ENCODE data around the gene IGF2BP2.

The IGF2BP2 gene

DNA sequence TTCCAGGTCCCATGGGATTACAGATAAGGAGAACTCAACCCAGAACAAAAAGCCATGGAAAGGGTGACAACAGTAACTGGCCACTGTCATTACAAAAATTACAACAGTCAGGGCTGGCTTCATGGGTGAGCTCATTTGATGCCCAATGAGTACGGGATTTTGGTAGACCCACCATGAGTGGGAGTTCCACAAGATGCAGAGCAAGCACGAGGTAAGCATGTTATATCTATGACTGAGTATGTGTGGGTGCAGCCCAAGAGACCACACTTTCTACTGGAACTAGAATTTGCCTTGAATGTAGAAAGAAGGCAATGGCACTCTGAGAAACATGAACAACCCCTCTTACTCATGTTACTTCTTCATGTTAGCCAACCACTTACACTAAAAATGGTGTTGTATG is 83.3 kb downstream of the IGF2BP2 start:
- no peaks in the 10 kb centered on the region for H3K4me1 ChIP-seq (ENCODE audit: low read length)
- DNase-seq, result no peak
- H4K20me1 ChIP-seq (ENCODE audit: insufficient read depth, low read length), result no peaks in the 10 kb centered on the region
- no peaks in the 10 kb centered on the region for H3K9me2 ChIP-seq (replicated peaks; ENCODE audit: insufficient read depth, low read length)
- no peak overlapping the region for H2AFZ ChIP-seq (ENCODE audit: low read length)
- no peak overlapping the region for H3K27ac ChIP-seq (ENCODE audit: low read length)
- no peaks in the 10 kb centered on the region for H3K36me3 ChIP-seq (replicated peaks; ENCODE audit: insufficient read depth, low read length)
- H3K9ac ChIP-seq (ENCODE audit: low read length), result no peak overlapping the region
- H3K27me3 ChIP-seq (replicated peaks; ENCODE audit: insufficient read depth, low read length), result no peaks in the 10 kb centered on the region
- H3K9me3 ChIP-seq (replicated peaks; ENCODE audit: insufficient read depth, low read length), result no peaks in the 10 kb centered on the region
- H3K79me2 ChIP-seq (ENCODE audit: low read length), result no peaks in the 10 kb centered on the region
- no peak for TF ChIP-seq EZH2phosphoT487 (IDR thresholded peaks at IDR 0.05; ENCODE audit: low read length)
- TF ChIP-seq EZH2 (optimal IDR thresholded peaks at IDR 0.05; ENCODE audit: low read depth, low read length), result no peak
- TF ChIP-seq, protein P1, sequence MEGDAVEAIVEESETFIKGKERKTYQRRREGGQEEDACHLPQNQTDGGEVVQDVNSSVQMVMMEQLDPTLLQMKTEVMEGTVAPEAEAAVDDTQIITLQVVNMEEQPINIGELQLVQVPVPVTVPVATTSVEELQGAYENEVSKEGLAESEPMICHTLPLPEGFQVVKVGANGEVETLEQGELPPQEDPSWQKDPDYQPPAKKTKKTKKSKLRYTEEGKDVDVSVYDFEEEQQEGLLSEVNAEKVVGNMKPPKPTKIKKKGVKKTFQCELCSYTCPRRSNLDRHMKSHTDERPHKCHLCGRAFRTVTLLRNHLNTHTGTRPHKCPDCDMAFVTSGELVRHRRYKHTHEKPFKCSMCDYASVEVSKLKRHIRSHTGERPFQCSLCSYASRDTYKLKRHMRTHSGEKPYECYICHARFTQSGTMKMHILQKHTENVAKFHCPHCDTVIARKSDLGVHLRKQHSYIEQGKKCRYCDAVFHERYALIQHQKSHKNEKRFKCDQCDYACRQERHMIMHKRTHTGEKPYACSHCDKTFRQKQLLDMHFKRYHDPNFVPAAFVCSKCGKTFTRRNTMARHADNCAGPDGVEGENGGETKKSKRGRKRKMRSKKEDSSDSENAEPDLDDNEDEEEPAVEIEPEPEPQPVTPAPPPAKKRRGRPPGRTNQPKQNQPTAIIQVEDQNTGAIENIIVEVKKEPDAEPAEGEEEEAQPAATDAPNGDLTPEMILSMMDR (IDR thresholded peaks at IDR 0.05; ENCODE audit: low read length), result no peak
- no peak overlapping the region for H3K4me2 ChIP-seq (ENCODE audit: low read depth, low read length)
- H3K4me3 ChIP-seq (ENCODE audit: low read length), result no peak overlapping the region
- H3F3A ChIP-seq (ENCODE audit: insufficient read depth, low read length), result no peaks in the 10 kb centered on the region

DNA sequence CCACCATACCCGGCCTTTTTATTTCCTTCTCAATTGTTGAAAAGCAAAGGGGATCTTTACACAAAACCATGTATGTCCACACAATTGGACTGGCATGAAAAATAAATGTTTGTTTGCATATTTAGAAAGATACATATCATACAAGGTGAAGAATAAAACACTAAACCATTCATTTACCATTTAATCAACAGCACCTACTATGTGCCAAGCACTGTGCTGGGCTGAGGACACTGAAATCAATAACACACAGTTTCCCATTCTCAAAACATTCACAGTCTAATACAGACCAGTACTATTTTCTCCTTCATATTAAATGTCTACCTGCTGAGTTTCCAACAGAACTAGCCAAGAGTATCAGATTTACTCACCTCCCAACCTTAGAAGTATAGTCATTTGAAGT is 84.7 kb downstream of the IGF2BP2 start:
- no peaks in the 10 kb centered on the region for H3K36me3 ChIP-seq (replicated peaks; ENCODE audit: insufficient read depth, low read length)
- H3K9me2 ChIP-seq (replicated peaks; ENCODE audit: insufficient read depth, low read length), result no peaks in the 10 kb centered on the region
- no peaks in the 10 kb centered on the region for H3K27me3 ChIP-seq (replicated peaks; ENCODE audit: insufficient read depth, low read length)
- no peak overlapping the region for H3K9ac ChIP-seq (ENCODE audit: low read length)
- no peaks in the 10 kb centered on the region for H3K9me3 ChIP-seq (replicated peaks; ENCODE audit: insufficient read depth, low read length)
- no peak for DNase-seq
- no peaks in the 10 kb centered on the region for H3K79me2 ChIP-seq (ENCODE audit: low read length)
- H3K4me1 ChIP-seq (ENCODE audit: low read length), result no peaks in the 10 kb centered on the region
- no peaks in the 10 kb centered on the region for H3F3A ChIP-seq (ENCODE audit: insufficient read depth, low read length)
- H3K4me3 ChIP-seq (ENCODE audit: low read length), result no peak overlapping the region
- no peak overlapping the region for H2AFZ ChIP-seq (ENCODE audit: low read length)
- no peak overlapping the region for H3K27ac ChIP-seq (ENCODE audit: low read length)
- TF ChIP-seq EZH2 (optimal IDR thresholded peaks at IDR 0.05; ENCODE audit: low read depth, low read length), result no peak
- TF ChIP-seq, protein P1 (IDR thresholded peaks at IDR 0.05; ENCODE audit: low read length), result no peak
- no peak for TF ChIP-seq EZH2phosphoT487 (IDR thresholded peaks at IDR 0.05; ENCODE audit: low read length)
- no peak overlapping the region for H3K4me2 ChIP-seq (ENCODE audit: low read depth, low read length)
- no peaks in the 10 kb centered on the region for H4K20me1 ChIP-seq (ENCODE audit: insufficient read depth, low read length)

DNA sequence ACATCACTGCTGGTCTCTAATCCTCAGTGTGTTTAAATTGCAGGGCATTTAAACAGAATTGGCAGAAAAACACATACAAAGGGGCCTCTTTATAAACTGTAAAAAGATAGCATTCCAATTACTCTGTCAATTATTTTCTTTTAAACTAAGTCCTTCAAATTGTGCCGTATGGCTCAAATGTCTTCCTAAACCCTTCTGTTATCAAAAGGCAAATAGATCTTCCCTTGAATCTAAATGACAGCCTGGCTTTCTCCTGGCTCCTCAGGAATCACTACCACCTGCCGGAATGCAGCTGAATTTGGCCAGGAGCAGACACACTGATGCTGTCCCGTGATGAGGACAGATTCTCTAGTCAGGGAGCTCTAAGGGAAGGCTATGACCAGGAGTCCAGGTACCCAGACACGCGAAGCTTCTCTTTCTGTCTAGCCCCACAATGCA is 85.6 kb downstream of the IGF2BP2 start:
- H3K79me2 ChIP-seq (ENCODE audit: low read length), result no peaks in the 10 kb centered on the region

More for the DNA sequence above, 85.6 kb downstream of the IGF2BP2 start:
- Histone ChIP-seq H3K36me3 (replicated peaks; ENCODE audit: insufficient read depth, low read length) (no peaks in the 10 kb centered on the region), H2AFZ (ENCODE audit: low read length) (no peak overlapping the region), H3K9me3 (replicated peaks; ENCODE audit: insufficient read depth, low read length) (no peaks in the 10 kb centered on the region), H3K4me2 (ENCODE audit: low read depth, low read length) (no peak overlapping the region), H3K9ac (ENCODE audit: low read length) (no peak overlapping the region), H3K27me3 (replicated peaks; ENCODE audit: insufficient read depth, low read length) (no peaks in the 10 kb centered on the region), H4K20me1 (ENCODE audit: insufficient read depth, low read length) (no peaks in the 10 kb centered on the region), H3K4me3 (ENCODE audit: low read length) (no peak overlapping the region), H3K27ac (ENCODE audit: low read length) (no peak overlapping the region), H3K4me1 (ENCODE audit: low read length) (no peaks in the 10 kb centered on the region), H3F3A (ENCODE audit: insufficient read depth, low read length) (no peaks in the 10 kb centered on the region), H3K9me2 (replicated peaks; ENCODE audit: insufficient read depth, low read length) (no peaks in the 10 kb centered on the region)
- TF ChIP-seq, protein P1 (IDR thresholded peaks at IDR 0.05; ENCODE audit: low read length), result no peak
- no peak for TF ChIP-seq EZH2phosphoT487 (IDR thresholded peaks at IDR 0.05; ENCODE audit: low read length)
- TF ChIP-seq EZH2 (optimal IDR thresholded peaks at IDR 0.05; ENCODE audit: low read depth, low read length), result no peak
- no peak for DNase-seq

All from MM.1S (cell line).